ENCODE measurements around the gene TAX1BP3. TPM values are rescaled to one million over a fixed set of nuclear protein-coding genes. Genes with fewer than 3 reads are reported as not detected.
A peak's percentile ranks its signal among the peaks of the same experiment; 100 is the strongest.

TAX1BP3 gene
- total RNA-seq, 2 experiments from 2014 or later: 23.7 to 24.5 TPM

DNA sequence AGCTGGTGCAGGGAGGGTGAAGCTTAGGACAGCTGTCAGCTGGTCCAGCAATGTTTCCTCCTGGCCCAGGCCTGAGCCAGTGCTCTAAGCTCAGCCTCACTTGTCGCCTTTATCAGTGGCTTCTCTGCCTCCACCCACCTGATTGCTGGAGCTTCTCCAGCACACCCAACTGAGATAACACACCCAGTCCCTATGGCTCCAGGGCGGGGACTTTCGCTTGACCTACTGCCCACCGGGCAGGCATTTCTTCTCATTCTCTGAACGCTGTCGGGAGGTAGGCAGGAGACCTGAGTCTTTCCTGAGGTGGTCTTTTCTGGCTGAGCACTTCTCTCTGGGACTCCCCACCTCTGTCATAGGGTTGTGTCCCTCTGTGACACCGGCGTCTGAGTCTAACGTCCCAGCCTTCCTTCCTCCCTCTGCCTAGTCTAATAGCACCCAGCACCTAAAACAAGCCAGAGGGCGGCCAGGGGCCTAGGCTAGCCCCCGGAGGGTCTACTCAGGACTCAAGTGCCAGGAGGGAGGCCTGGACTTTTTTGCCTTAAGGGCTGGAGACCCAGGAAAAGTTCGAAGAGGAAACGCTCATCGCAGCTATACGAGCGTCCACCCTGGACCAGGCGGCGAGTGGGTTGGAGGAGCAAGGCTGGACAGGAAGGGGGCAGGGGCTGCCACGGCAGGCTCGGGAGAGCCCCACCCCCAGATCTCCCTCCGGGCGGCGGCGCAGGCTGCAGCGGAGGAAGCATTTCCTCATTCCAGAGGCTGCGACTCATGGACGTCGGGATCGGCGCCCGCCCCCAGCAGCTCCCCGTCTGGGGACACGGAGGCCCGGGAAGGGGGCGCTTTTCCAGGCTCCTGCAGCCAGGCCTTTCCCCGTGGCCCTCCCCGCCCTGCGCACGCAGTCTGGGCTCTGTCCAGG, 756 bp downstream of the TAX1BP3 start:
- POLR2A ChIA-PET: interaction anchor here (0.7 kb wide), 1 partner anchor 47 kb away, joined by 5 read pairs; no protein-coding TSS in a partner anchor
- H3K27ac Mint-ChIP-seq: peak overlapping the region; percentile 51
- intact Hi-C loops (cut with micrococcal nuclease): loop anchor here (1.0 to 2.0 kb wide), 2 partner anchors 27 to 179 kb away; partner anchors contain the start of gene NCBP3
- peaks cover 17% of the 10 kb centered on the region for H3K4me1 Mint-ChIP-seq (ENCODE audit: low read depth)
- H3K27me3 Mint-ChIP-seq: no peaks in the 10 kb centered on the region
- no peaks in the 10 kb centered on the region for H3K9me3 Mint-ChIP-seq
- H3K4me3 Mint-ChIP-seq: peak overlapping the region; percentile 94
- H3K36me3 Mint-ChIP-seq: peaks cover 5% of the 10 kb centered on the region
- peak; percentile 28 for DNase-seq
- CTCF ChIA-PET: interaction anchor here (0.6 to 1.5 kb wide), 4 partner anchors 15 to 76 kb away, joined by 3 read pairs; partner anchors contain the start of genes CTNS and SHPK

- CTCF ChIA-PET: no interaction called here
- Mint-ChIP-seq H3K27me3 (no peaks in the 10 kb centered on the region), H3K4me3 (no peak overlapping the region), H3K36me3 (peaks cover 5% of the 10 kb centered on the region), H3K4me1 (ENCODE audit: low read depth) (peaks cover 17% of the 10 kb centered on the region), H3K9me3 (no peaks in the 10 kb centered on the region), H3K27ac (no peak overlapping the region)
- intact Hi-C loops (cut with micrococcal nuclease): no loop called here
- POLR2A ChIA-PET: interaction anchor here (0.7 kb wide), 1 partner anchor 46 kb away, joined by 5 read pairs; no protein-coding TSS in a partner anchor
- no peak for DNase-seq
Measured at GRCh38 chr17:3666516-3666915, 1.9 kb downstream of the TAX1BP3 start.

- DNase-seq: no peak
- POLR2A ChIA-PET: no interaction called here
- peaks cover 17% of the 10 kb centered on the region for H3K4me1 Mint-ChIP-seq (ENCODE audit: low read depth)
- H3K36me3 Mint-ChIP-seq: peaks cover 5% of the 10 kb centered on the region
- intact Hi-C loops (cut with micrococcal nuclease): no loop called here
- H3K4me3 Mint-ChIP-seq: no peak overlapping the region
- H3K9me3 Mint-ChIP-seq: no peaks in the 10 kb centered on the region
- H3K27ac Mint-ChIP-seq: no peak overlapping the region
- no peaks in the 10 kb centered on the region for H3K27me3 Mint-ChIP-seq
- CTCF ChIA-PET: no interaction called here
Measured at GRCh38 chr17:3665834-3666233, 2.5 kb downstream of the TAX1BP3 start.

DNA sequence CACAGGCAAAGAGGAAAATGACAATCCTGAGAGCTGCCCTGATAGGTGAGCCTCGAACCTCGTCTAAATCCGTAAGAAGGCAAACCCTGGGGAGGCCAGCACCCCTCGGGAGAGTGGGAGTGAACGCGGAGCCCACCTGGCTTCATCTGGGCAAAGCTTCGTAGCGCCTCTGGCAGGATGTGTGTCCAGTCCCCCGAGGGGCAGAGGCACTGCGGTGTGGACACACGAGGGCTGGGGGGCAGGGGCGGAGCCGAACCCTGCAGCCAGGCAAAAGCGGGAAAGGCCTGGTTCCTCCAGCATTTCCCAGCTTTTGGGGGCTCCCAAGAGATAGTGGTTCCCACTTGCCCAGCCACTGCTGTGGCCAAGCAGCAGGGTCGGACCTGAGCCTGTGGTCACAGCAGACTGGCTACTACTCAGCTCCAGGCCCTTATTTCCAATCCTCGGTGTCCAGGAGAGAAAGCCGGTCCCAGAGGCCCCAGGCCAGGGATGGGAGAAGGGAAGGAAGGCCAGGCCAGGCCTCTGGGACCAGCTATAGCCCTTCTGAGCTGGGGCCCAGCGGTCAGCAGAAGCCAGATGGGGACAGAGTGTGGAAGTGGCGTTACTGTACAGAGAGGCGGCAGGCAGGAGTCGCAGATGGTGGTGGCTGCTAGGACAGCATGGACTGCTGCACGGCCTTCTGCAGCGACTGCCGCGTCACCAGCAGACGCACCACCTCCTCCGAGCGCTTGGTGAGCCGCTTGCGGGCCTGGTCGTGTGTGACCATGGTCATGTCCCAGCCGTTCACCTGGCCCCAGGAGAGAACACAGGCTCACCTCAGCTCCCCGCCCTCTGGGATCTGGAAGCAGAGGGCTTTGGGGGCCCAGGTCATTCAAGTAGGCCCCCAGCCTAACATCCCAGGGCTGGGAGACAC, 5.0 kb downstream of the TAX1BP3 start:
- Mint-ChIP-seq H3K36me3 (no peaks in the 10 kb centered on the region), H3K27me3 (no peaks in the 10 kb centered on the region), H3K4me1 (ENCODE audit: low read depth) (peaks cover 5% of the 10 kb centered on the region), H3K27ac (no peak overlapping the region), H3K9me3 (no peaks in the 10 kb centered on the region), H3K4me3 (no peak overlapping the region)
- no peak for DNase-seq
- ChIA-PET CTCF (interaction anchor here (0.9 kb wide), 1 partner anchor 251 kb away, joined by 3 read pairs; no protein-coding TSS in a partner anchor), POLR2A (no interaction called here)
- intact Hi-C loops (cut with micrococcal nuclease): no loop called here

DNA sequence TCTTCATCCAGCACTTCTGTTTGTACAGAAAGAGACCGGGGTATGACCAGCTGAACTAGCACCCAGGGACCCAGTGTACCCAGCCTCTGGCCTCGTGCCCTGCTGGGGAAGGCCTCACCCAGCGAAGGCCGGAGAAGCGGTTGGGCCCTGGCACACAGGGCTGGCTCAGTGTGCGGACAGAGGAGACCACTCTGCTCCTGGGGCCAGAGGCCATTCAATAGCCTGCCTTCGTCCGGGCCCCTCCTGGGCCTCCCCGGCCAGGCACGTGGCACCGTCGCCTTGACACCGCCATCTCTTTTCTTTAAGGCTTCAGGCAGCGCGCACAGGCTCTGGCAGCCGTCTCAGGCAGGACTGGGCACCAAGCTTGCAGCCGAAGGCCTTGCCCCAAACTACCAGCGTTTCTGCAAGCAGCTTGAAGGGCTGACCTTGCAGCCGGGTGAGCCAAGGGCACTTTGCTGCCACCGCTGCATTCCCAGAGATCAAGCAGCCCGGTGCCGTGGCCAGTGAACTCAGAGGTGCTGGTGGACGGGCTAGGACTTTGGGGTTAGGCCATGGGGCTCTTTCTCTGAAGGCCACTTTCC, 8.0 kb downstream of the TAX1BP3 start:
- H3K27me3 Mint-ChIP-seq: no peaks in the 10 kb centered on the region
- no peak for DNase-seq
- intact Hi-C loops (cut with micrococcal nuclease): no loop called here
- no peak overlapping the region for H3K4me3 Mint-ChIP-seq
- H3K27ac Mint-ChIP-seq: no peak overlapping the region
- ChIA-PET POLR2A (no interaction called here), CTCF (interaction anchor here (1.4 kb wide), 1 partner anchor 185 kb away, joined by 3 read pairs; the partner anchor contains the start of gene NCBP3)
- H3K9me3 Mint-ChIP-seq: no peaks in the 10 kb centered on the region
- no peaks in the 10 kb centered on the region for H3K4me1 Mint-ChIP-seq (ENCODE audit: low read depth)
- no peaks in the 10 kb centered on the region for H3K36me3 Mint-ChIP-seq

DNA sequence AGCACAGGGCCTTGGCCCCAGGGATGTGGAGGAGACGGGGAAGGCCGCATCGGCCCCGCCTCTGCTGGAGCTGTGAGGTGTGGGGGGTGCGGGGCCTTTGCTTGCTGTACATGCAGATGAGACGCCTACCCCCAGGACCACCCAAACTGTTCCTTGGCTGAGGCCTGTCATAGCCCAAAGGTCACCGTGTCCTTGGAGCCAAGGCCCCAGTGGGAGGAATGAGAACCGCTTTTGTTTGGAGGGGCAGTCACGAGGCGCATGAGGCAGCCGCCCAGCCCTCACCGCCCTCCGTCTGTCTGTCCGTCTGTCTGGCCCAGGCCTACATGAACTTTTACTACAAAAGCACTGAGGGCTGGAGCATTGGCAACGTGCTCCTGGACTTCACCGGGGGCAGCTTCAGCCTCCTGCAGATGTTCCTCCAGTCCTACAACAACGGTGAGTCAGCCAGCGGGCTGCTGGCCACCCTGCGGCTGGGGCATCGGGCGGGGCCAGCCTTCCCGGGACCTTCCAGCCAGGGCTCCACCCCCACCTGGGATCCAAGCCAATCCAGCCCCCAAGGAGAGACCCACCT, 8.8 kb downstream of the TAX1BP3 start:
- Mint-ChIP-seq H3K9me3 (no peaks in the 10 kb centered on the region), H3K4me1 (ENCODE audit: low read depth) (no peaks in the 10 kb centered on the region), H3K27ac (no peak overlapping the region), H3K27me3 (no peaks in the 10 kb centered on the region), H3K36me3 (no peaks in the 10 kb centered on the region), H3K4me3 (no peak overlapping the region)
- no peak for DNase-seq
- CTCF ChIA-PET: no interaction called here
- intact Hi-C loops (cut with micrococcal nuclease): no loop called here
- POLR2A ChIA-PET: no interaction called here

GRCh38 chr17:3658784-3659449, 9.5 kb downstream of the TAX1BP3 start:
- Mint-ChIP-seq H3K36me3 (no peaks in the 10 kb centered on the region), H3K9me3 (no peaks in the 10 kb centered on the region), H3K4me3 (no peak overlapping the region), H3K27ac (no peak overlapping the region), H3K4me1 (ENCODE audit: low read depth) (no peaks in the 10 kb centered on the region), H3K27me3 (no peaks in the 10 kb centered on the region)
- intact Hi-C loops (cut with micrococcal nuclease): no loop called here
- no peak for DNase-seq
- ChIA-PET CTCF (no interaction called here), POLR2A (no interaction called here)

DNA sequence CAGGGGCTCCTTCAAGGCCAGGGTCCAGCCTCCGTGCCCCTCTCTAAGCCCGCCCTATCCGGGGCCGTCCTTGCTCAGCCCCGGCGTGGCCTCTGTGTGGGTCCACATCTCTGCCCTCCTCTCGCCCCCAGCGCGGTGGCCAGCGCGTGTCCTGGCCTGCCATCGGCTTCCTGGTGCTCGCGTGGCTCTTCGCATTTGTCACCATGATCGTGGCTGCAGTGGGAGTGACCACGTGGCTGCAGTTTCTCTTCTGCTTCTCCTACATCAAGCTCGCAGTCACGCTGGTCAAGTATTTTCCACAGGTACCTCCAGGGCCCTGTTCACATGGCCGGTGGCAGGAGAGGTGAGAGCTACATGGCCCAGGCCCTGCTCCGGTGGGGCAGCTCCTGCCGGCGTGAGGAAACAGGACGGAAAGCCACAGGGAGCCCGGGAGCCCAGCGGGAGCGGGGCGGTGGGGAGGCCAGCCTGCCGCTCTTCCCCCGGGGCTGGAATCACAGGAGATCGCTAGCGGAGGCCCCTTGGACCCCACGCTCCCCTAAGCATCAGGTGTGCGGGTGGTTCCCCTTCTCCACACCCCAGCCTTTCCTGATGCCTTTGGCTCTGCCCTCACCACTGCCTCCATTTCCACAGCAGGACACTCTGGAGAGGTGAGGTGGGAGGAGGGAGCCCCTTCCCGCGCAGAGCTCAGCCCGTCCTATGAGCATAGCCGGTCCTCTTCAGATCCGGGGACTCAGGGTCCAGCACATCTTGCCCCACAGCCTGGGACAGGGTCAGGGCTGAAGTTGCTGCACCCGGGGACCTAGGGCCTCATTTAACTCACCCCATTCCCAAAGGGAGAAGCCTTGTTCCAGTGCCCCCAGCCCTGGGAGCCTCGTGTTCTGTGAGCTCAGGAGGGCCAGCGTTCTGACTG, 10.2 kb downstream of the TAX1BP3 start:
- Mint-ChIP-seq H3K4me3 (no peak overlapping the region), H3K4me1 (ENCODE audit: low read depth) (no peaks in the 10 kb centered on the region), H3K27me3 (no peaks in the 10 kb centered on the region), H3K9me3 (no peaks in the 10 kb centered on the region), H3K27ac (no peak overlapping the region), H3K36me3 (no peaks in the 10 kb centered on the region)
- intact Hi-C loops (cut with micrococcal nuclease): no loop called here
- DNase-seq: no peak
- CTCF ChIA-PET: no interaction called here
- POLR2A ChIA-PET: no interaction called here

DNA sequence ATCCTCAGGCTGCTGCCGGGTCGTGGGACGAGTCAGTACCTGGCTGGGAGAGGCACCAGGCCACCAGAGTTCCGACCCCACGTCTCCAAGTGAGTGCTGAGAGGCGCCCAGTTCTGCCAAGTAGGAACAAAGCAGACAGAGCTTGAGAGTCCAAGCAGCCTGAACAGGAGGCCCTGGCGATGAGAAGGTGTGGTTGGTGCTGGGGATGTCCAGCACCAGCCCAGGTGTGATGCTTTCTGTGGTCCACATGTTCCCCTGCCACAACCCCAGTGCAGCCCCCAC, 10.8 kb downstream of the TAX1BP3 start:
- no peaks in the 10 kb centered on the region for H3K9me3 Mint-ChIP-seq
- intact Hi-C loops (cut with micrococcal nuclease): no loop called here

DNA sequence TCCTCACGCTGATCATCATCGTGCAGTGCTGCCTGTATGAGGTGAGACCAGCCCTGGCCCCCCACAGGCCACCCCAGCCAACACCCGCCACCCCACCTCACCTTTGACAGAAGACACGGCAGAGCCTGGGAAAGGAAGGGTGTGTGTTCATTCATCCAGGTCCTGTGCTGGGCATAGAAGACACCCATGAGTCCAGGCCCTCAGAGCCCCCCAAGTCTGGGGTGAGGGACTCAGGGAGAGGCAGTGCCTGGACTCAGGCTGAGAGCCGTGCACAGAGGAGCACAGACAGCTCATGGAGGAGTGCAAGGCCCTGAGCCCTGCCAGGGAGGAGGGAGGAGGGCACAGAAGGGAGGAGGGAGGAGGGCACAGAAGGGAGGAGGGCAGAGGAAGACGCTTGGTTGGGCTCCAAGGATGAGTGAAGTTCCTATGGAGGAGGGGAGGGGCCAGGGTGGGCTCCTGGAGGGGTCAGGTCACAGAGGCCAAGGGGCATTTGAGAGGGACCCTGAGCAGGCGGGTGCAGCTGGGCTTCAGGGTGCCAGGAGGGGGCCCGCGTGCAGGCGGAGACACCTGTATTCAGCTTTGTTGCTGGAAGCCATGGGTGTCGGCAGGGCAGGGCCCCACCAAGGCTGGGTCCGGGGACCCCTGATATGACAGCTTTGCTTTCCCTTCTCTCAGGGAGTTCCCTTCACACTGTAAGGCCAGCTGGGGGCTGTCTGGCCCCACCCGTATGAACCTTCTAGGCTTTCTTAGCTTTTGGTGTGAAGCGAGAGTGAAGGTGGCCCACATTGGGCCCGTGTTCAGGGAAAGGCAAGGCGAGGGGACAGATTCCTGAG, 11.4 kb downstream of the TAX1BP3 start:
- no peak overlapping the region for H3K27ac Mint-ChIP-seq
- H3K4me3 Mint-ChIP-seq: no peak overlapping the region
- no peaks in the 10 kb centered on the region for H3K36me3 Mint-ChIP-seq
- ChIA-PET CTCF (no interaction called here), POLR2A (no interaction called here)
- no peaks in the 10 kb centered on the region for H3K4me1 Mint-ChIP-seq (ENCODE audit: low read depth)
- no peaks in the 10 kb centered on the region for H3K9me3 Mint-ChIP-seq
- no peaks in the 10 kb centered on the region for H3K27me3 Mint-ChIP-seq
- no peak for DNase-seq
- intact Hi-C loops (cut with micrococcal nuclease): no loop called here

More for the DNA sequence above, 10.8 kb downstream of the TAX1BP3 start:
- no peak for DNase-seq
- Mint-ChIP-seq H3K4me3 (no peak overlapping the region), H3K27me3 (no peaks in the 10 kb centered on the region), H3K27ac (no peak overlapping the region), H3K4me1 (ENCODE audit: low read depth) (no peaks in the 10 kb centered on the region), H3K36me3 (no peaks in the 10 kb centered on the region)
- ChIA-PET POLR2A (no interaction called here), CTCF (no interaction called here)

Data from activated CD4-positive, alpha-beta memory T cell treated with anti-CD3 and anti-CD28 coated beads for 36 hours (primary cell).